Thoracic aorta (tissue), 2 donors: ENCODE measurements around the gene MARVELD1. TPM values are rescaled to one million over a fixed set of nuclear protein-coding genes. Genes with fewer than 3 reads are reported as not detected.
"Not testable (repeated sequence)": the region's sequence is repeated elsewhere in the genome, so short reads cannot be mapped to it uniquely, and the experiment has no call there.

Experiments
- ATAC-seq: fragments of 150-250 bp; one replicate; pipeline ENCODE4 v1.8.0; 2017; ENCODE audit warnings: low read depth; ENCODE audit not compliant: insufficient number of reproducible peaks, low FRiP score
- DNase-seq: peaks from one replicate; pipeline ENCODE4 v3.0.0-alpha.2; 2020; ENCODE audit warnings: low spot score
- H3K27ac ChIP-seq, 2 donors: fragments of 200-600 bp; sonication (generic); 1 replicate in 1 of 2; 2 replicates in 1 of 2; pipeline ENCODE4 v1.5.1; 2016; ENCODE audit warnings: mild to moderate bottlenecking in 2 of 2, moderate library complexity in 2 of 2
- H3K27me3 ChIP-seq: fragments of 200-600 bp; sonication (generic); replicated peaks from 2 replicates; pipeline ENCODE4 v1.6.0; 2016; ENCODE audit warnings: mild to moderate bottlenecking; ENCODE audit not compliant: insufficient read depth
- H3K36me3 ChIP-seq: fragments of 200-600 bp; sonication (generic); one replicate; pipeline ENCODE4 v1.5.1; 2016
- H3K4me1 ChIP-seq, 2 donors: fragments of 200-600 bp; sonication (generic); 1 replicate in 1 of 2; 2 replicates in 1 of 2; pipeline versions ENCODE4 v1.5.1 to v1.6.0; 2016; ENCODE audit warnings: low read depth in 2 of 2, mild to moderate bottlenecking in 1 of 2; ENCODE audit not compliant: control insufficient read depth in 1 of 2
- H3K4me3 ChIP-seq: fragments of 200-600 bp; sonication (generic); 2 replicates; pipeline ENCODE4 v1.5.1; 2016; ENCODE audit warnings: mild to moderate bottlenecking
- H3K9me3 ChIP-seq: fragments of 200-600 bp; sonication (generic); 2 replicates; pipeline ENCODE4 v1.5.1; 2016
- CTCF ChIP-seq: fragments of 200-600 bp; sonication (generic); IDR thresholded peaks from one replicate; pipeline ENCODE4 v1.5.1; 2019; ENCODE audit warnings: antibody characterized with exemption
- total RNA-seq, 2 donors: library from RNA; depleted of rRNA; stranded (reverse); fragments of >200 nt; gene quantifications; one replicate each; pipeline versions ENCODE4 v1.1.0 to v1.2.3, GENCODE V29; 2016

Gene MARVELD1
- total RNA-seq, 2 donors from 2014 or later, result 85.0 to 97.9 TPM

GRCh38 chr10:97683556-97684367 lies 29.8 kb upstream of the MARVELD1 start:
- peak overlapping the region; percentile 39 to 78 for H3K27ac ChIP-seq
- peaks cover 8% of the 10 kb centered on the region for H3K36me3 ChIP-seq
- peaks cover 49 to 57% of the 10 kb centered on the region in 2 donors for H3K4me1 ChIP-seq
- ATAC-seq, result no peak
- peak overlapping the region; percentile 82 for H3K4me3 ChIP-seq
- no peak for TF ChIP-seq CTCF
- no peak for DNase-seq
- no peaks in the 10 kb centered on the region for H3K27me3 ChIP-seq
- no peaks in the 10 kb centered on the region for H3K9me3 ChIP-seq

- H3K4me1 ChIP-seq, result peaks cover 49 to 60% of the 10 kb centered on the region in 2 donors
- H3K27ac ChIP-seq, result peak overlapping the region; percentile 39 to 78
- H3K9me3 ChIP-seq, H3K36me3 ChIP-seq, DNase-seq, ATAC-seq, H3K27me3 ChIP-seq: not testable (repeated sequence)
- H3K4me3 ChIP-seq, result peak overlapping the region; percentile 82
Observed at GRCh38 chr10:97684368-97684713, 29.2 kb upstream of the MARVELD1 start.

GRCh38 chr10:97684866-97685394 lies 28.6 kb upstream of the MARVELD1 start:
- H3K36me3 ChIP-seq, result no peaks in the 10 kb centered on the region
- peak overlapping the region; percentile 78 to 89 for H3K27ac ChIP-seq
- H3K27me3 ChIP-seq, result no peaks in the 10 kb centered on the region
- DNase-seq, result no peak
- no peak for TF ChIP-seq CTCF
- no peaks in the 10 kb centered on the region for H3K9me3 ChIP-seq
- ATAC-seq, result no peak
- peak overlapping the region; percentile 82 for H3K4me3 ChIP-seq
- H3K4me1 ChIP-seq, result peaks cover 49 to 60% of the 10 kb centered on the region in 2 donors

GRCh38 chr10:97685395-97685958 lies 28.1 kb upstream of the MARVELD1 start:
- no peaks in the 10 kb centered on the region for H3K9me3 ChIP-seq
- TF ChIP-seq CTCF, result peak; percentile 33
- ATAC-seq, result no peak
- H3K4me3 ChIP-seq, result peak overlapping the region; percentile 82
- no peak for DNase-seq
- H3K36me3 ChIP-seq, result no peaks in the 10 kb centered on the region
- peaks cover 49 to 60% of the 10 kb centered on the region in 2 donors for H3K4me1 ChIP-seq
- H3K27me3 ChIP-seq, result no peaks in the 10 kb centered on the region
- H3K27ac ChIP-seq, result peak overlapping the region; percentile 78 to 89

GRCh38 chr10:97686301-97686961 lies 27.1 kb upstream of the MARVELD1 start:
- H3K27me3 ChIP-seq, result no peaks in the 10 kb centered on the region
- H3K4me3 ChIP-seq, result peak overlapping the region; percentile 82
- ATAC-seq, result no peak
- peaks cover 49 to 60% of the 10 kb centered on the region in 2 donors for H3K4me1 ChIP-seq
- H3K27ac ChIP-seq, result peak overlapping the region; percentile 78 to 89
- TF ChIP-seq CTCF, result no peak
- no peaks in the 10 kb centered on the region for H3K36me3 ChIP-seq
- no peaks in the 10 kb centered on the region for H3K9me3 ChIP-seq
- no peak for DNase-seq
